Activated CD4-positive, alpha-beta T cell treated with anti-CD3 and anti-CD28 coated beads, Interleukin-2, amount 50 U/mL, for 16 hours (primary cell): ENCODE data around the gene POLR2H.

ENCODE experiments used
- DNase-seq: peaks from one replicate; pipeline ENCODE4 v3.0.0-alpha.2; 2020

Gene POLR2H

GRCh38 chr3:184361532-184361931 is at the start of gene POLR2H, which contains the start of gene CLCN2:
TSS of gene POLR2H (plus strand) at chr3:184361710. CDS start at chr3:184363493, 1,783 bp downstream.
TSS of gene CLCN2 (minus strand) at chr3:184361605. CDS start at chr3:184361479, 126 bp downstream.
- peak; percentile 41 for DNase-seq

GRCh38 chr3:184314363-184314699 is 47.2 kb upstream of the POLR2H start, which contains the start of gene EIF4G1:
TSS of gene EIF4G1 (plus strand) at chr3:184314606. CDS start at chr3:184315797, 1,191 bp downstream.
- DNase-seq = peak; percentile 95

- peak; percentile 58 for DNase-seq
Observed at GRCh38 chr3:184314700-184315542, 46.6 kb upstream of the POLR2H start.

GRCh38 chr3:184315543-184315867 is 46.0 kb upstream of the POLR2H start:
- no peak for DNase-seq

GRCh38 chr3:184315871-184316661 is 45.4 kb upstream of the POLR2H start:
- no peak for DNase-seq

GRCh38 chr3:184316792-184317191 is 44.7 kb upstream of the POLR2H start:
- DNase-seq = no peak

- no peak for DNase-seq
Observed at GRCh38 chr3:184317201-184317600, 44.3 kb upstream of the POLR2H start.

- DNase-seq = peak; percentile 36
Observed at GRCh38 chr3:184320104-184320445, 41.4 kb upstream of the POLR2H start.

- no peak for DNase-seq
Observed at GRCh38 chr3:184321666-184322065, 39.8 kb upstream of the POLR2H start.

GRCh38 chr3:184322731-184323487 is 38.6 kb upstream of the POLR2H start:
- no peak for DNase-seq

GRCh38 chr3:184323696-184324095 is 37.8 kb upstream of the POLR2H start:
- DNase-seq = no peak

- DNase-seq = no peak
Observed at GRCh38 chr3:184325269-184325668, 36.2 kb upstream of the POLR2H start.

GRCh38 chr3:184325715-184326369 is 35.7 kb upstream of the POLR2H start:
- no peak for DNase-seq

GRCh38 chr3:184327171-184327570 is 34.3 kb upstream of the POLR2H start:
- DNase-seq = no peak

- DNase-seq = no peak
Observed at GRCh38 chr3:184328516-184328915, 33.0 kb upstream of the POLR2H start.

- no peak for DNase-seq
Observed at GRCh38 chr3:184332370-184333090, 29.0 kb upstream of the POLR2H start.

GRCh38 chr3:184333190-184333589 is 28.3 kb upstream of the POLR2H start:
- no peak for DNase-seq

- no peak for DNase-seq
Observed at GRCh38 chr3:184333700-184334099, 27.8 kb upstream of the POLR2H start.

- DNase-seq = peak; percentile 60
Observed at GRCh38 chr3:184334470-184335158, 26.9 kb upstream of the POLR2H start.

GRCh38 chr3:184335291-184335660 is 26.2 kb upstream of the POLR2H start:
- peak; percentile 35 for DNase-seq
